Medulla oblongata (tissue), 1 donor: Measurements from ENCODE around the gene PHOSPHO2.
A peak's percentile ranks its signal among the peaks of the same experiment; 100 is the strongest.

Experiments used
- DNase-seq: peaks from one replicate; pipeline ENCODE4 v3.0.0-alpha.2; 2015; ENCODE audit errors: extremely low spot score

PHOSPHO2 gene

DNA sequence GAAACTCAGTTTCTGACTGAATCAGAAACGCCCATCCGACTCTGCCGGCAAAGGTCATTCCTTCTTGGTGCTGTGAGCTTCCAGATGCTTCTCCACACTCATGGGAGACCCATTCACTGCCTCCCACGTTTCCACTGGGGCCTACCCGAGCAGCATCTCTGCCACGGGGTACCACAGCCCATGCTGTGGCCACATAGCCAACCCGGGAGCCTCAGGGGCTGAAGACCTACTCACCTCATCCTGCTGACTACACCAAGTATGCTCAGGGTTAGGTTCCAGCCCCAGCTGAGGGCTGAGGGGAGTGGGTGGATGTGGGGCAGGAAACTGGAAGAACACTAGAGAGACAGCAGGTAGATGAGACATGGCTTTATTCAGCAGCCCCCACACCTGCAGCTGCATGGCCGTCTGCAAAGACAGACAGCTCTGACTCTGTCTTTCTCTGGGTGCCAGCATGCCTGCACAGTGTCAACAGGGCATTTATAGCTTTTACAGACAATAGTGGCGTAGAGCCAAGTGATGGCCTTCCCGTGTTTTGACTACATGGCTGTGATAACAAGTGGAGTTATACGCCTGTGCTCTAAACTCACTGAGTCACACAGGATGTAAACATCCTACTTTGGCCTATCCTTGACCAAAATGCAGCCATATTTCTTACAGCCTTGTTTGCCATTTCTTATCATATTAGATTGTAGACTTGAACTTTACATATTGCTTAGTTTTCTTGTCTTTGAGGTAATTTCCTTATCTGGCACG lies 22.8 kb downstream of the PHOSPHO2 start:
- DNase-seq = peak; percentile 39

DNA sequence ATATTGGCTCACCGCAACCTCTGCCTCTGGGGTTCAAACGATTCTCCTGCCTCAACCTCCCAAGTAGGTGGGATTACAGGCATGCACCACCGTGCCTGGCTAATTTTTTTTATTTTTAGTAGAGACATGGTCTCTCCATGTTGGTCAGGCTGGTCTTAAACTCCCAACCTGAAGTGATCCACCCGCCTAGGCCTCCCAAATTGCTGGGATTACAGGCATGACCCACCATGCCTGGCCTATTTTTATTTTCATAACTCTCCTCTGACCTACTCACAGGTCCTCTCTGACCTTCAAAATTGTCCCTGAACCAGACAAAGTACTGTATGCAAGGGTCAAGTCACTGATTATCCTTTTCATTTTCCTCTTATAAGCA lies 23.4 kb downstream of the PHOSPHO2 start:
- no peak for DNase-seq

DNA sequence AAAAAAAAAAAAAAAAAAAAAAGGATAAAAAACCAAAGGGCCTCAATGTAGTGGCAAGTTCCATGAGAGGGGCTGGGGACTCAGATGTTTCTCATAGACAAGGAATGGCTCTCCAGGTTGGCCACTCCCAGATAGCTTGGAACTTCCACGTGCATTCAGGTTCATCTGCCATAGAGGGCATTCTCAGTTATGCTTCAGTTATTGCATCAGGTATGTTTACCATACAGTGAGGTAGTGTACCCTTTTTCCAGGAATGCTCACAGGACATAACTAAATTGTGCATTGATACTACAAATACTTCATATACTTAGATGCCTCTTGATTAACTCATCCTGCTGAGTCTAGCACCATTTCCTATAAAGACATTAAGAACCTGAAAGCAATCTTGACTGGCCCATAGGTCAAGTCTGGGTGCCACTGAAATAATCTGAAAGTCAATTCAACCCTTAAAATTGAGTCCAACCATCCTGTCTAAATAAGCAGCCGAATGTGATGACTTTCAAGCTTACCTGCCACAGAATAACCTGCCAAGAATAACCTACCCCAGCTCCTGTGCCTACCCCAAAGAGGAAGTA lies 24.7 kb downstream of the PHOSPHO2 start:
- DNase-seq = no peak

DNA sequence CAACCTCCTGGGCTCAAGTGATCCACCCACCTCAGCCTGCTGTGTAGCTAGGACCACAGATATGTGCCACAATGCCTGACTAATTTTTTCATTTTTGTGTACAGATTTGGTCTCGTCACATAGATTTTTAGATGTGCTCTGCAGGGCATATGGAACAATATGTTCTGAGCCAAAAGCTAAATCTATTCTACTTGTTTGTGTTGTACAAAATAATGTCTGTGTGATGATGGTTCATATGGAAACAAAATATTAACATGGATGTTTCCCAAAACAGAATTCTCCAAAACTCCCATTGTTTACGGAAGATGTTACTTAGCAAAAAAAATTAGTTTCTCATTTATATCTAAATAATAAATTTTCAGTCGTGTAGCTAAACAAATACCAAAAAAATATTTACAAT lies 26.7 kb downstream of the PHOSPHO2 start:
- no peak for DNase-seq

DNA sequence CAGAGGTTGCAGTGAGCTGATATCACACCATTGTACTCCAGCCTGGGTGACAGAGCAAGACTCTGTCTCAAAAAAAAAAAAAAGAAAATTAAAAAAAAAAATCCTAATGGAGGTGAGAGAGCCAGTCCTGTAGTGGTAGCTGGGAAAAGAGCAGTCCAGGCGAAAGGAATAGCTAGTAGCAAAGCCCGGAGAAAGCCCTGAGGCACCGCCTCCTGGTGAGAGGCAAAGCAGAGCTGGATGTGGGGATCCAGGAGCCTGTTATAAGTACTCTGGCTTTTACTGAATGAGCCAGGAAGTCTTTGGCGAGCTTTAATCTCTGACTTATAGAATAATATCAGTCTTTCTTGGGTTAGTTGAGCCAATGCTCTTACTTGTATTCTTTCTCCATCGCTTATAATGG lies 32.8 kb downstream of the PHOSPHO2 start:
- no peak for DNase-seq

DNA sequence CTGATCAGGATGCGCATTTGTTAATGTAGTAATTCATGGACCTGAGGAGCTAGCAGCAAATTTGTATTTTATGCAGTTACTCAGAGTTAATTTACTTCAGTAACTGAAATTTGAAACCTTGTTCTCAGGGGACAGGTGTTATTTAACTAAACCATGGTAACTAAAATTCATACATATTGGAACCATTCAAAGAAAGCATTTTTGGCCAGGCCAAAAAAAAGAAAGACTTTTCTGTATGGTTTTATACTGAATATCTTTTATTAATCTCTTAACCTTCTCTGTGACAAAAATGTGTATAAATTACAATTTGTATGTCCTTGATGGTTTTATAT lies 35.0 kb downstream of the PHOSPHO2 start:
- no peak for DNase-seq

DNA sequence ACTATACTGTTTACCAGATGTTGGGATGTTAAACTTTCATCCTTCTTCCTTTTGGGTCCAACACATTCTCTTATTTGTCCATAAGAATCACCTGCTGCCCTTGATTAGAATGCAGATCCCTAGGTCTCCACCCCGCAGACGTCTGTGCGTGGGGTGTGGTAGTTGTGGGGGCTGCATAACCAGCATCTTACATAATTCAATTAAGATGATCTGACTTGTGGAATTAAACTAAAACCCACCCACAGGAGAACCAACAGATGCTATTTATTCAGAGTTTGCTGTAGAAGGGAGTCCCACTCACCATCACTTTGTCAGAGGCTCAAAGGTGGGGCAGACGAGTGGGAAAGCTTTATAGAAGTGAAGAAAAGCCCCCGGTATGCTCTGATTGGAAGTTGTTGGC lies 37.8 kb downstream of the PHOSPHO2 start:
- no peak for DNase-seq

DNA sequence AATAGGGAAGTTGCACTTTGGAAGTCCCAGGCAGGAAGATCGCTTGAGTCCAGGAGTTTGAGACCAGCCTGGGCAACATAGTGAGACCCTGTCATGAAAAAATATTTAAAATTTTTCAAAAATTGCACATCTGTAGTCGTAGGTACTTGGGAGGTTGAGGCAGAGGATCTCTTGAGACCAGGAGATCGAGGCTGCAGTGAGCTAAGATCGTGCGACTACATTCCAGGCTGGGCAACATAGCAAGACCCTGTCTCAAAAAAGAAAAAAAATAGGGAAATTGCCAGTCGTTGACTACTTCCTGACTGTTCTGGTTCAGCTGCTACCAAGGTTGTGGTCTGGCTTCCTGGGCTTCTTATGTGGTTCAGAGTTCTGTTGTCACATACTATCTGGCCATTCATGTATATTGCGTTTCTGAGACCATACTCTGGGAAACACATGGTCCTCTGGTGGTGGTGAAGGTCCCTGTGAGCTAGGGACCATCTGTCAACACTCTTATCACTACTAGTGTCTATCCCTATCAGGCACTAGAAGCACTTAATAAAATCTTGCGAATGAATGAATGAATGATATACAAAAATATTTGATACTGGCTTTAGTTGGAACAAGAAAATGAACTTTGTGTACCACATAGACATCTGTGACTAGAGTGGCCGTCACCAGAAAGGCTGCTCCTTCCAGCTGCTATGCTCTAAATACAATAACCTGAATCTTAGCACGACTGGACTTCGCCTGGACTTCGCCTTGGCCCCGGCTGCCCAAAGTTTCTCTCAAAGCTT lies 38.5 kb downstream of the PHOSPHO2 start:
- DNase-seq = no peak

DNA sequence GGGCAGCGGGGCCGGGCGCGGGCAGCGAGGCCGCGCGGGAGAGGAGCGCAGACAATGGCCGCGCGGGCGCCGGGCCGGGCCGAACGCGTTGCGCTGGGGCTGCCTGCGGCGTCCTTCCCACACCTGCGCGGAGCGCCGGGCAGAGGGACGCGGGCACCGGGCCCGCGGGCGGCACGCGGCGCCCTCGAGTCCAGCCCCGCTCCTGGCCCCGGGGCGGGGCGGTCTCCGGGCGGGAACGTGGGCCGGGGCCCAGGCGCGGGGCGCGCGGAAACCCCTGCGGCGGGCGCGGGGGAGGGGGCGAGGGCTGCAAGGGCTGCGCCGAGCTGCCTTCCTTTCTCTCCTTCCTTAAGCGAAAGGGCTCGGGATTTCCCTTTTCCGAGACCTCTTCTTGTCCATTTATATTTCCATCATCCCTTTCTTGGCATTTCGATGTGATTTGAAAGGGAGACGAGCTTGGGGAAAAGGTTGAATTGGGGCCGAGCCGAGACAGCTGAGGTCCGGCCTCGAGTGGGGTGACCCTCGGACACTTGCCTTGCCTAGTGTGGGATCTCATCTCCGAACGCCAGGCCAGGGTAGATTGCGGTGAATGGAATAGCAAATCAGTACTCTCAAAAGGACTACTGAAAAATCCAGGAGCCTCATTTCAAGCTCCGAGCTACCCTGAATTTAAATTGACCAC lies 40.0 kb downstream of the PHOSPHO2 start:
- peak; percentile 21 for DNase-seq

DNA sequence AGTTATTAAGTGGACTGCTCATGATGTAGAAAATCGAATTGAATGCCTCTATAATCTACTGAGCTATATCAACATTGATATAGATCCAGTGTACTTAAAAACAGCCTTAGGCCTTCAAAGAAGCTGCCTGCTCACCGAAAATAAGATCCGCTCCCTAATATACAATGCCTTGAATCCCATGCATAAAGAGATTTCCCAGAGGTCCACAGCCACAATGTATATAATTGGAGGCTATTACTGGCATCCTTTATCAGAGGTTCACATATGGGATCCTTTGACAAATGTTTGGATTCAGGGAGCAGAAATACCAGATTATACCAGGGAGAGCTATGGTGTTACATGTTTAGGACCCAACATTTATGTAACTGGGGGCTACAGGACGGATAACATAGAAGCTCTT lies 41.4 kb downstream of the PHOSPHO2 start:
- DNase-seq = no peak

DNA sequence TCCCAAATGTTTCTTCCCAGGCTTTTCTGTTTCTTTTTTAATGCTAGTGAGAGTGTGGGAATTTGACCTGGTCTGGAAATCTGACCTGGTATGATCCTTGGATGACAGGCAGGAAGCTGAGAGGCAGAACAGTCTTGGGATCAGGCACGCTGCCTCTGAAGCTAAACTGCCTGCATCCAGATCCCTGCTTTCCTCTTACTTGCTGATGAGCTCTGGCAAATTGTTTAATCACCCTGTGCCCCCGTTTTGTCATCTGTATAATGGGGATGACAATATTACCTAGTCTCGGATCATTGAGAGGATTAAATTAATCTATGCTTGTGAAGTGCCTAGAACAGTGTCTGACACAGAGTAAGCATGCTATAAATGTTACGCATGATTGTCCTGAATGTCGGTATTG lies 42.6 kb downstream of the PHOSPHO2 start:
- DNase-seq = no peak

DNA sequence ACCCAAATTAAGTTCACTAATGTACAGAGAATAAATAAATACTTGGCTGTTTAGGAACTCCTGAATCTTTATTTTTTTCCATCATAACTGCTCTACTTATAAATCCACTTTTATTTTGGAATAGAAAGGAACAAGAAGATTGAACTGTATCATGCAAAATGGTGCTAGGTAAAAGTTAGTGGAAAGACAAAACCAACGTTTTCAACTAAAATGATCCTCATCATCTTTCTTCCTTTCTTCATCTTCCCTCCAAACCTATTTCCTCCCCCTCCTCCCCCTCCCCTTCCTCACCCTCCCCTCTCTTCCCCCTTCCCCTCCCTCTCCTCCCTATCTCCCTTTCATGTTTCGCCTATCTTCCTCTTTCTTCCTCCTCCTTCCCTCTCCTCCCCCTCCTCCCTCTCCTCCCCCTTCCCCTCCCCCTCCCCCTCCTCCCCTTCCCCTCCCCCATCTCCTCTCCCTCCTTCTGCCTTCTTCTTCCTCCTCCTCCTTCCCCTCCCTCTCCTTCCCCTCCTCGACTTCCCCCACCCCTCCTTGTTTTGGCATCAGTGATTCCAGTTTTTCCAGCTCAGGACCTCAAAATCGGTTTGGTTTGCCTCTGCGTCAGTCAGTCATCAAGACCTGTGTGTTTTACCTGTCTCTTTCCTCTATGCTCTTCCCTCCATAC lies 44.4 kb downstream of the PHOSPHO2 start:
- no peak for DNase-seq

DNA sequence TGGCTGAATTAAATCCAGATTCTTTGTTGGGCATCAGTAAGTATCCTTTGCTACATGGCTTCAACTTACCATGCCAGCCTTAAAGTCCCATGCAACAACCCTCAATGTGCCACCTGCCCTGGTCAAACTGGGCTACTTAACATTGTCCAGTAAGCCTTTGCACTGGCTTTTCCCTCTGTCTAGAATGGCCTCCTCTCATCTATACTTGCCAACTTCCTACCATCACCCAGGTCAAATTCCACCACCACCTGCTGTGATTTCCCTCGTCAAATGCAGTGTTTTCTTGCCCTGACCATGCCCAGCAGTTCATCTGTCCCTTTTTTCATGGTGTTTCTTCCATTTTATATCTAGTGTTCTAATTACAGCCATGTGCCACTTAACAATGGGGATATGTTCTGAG lies 45.1 kb downstream of the PHOSPHO2 start:
- no peak for DNase-seq

DNA sequence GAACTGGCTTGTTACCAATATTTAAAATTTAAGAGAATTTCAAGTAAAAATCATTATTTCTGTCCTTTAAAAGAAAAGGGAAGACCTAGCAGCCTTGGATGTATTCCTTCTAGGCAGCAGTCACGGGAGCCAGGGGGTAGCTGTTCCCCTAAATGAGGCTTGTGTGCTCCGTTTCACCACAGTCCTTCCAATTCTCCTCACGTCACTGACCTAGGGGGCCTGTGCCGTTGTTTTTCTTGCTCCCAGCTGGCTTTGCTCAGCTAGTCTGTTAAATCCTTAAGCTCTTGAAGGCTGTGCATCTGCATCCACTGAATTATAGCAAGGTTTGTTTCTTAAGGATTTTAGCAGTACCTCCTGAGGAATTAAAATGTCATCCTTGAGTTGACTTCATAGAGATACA lies 49.3 kb downstream of the PHOSPHO2 start:
- DNase-seq = peak; percentile 69

DNA sequence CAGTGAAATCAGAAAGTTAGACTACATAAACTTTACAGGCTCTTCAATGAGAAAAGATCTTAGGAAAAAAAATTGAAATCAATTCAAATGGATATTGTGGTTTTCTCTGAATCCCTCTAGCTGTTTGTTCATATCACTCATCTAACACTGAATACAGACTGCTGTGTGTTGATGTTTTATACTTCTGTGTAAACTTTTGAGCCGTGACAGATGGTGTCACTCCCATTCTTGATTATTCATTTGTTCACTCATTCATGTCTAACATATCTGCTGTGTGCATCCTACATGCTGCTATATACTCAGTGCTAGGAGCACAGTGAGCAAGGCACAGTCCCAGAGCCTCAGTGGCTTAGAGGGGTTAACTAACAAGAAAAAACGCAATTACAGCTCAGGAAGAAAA lies 52.0 kb downstream of the PHOSPHO2 start:
- no peak for DNase-seq

DNA sequence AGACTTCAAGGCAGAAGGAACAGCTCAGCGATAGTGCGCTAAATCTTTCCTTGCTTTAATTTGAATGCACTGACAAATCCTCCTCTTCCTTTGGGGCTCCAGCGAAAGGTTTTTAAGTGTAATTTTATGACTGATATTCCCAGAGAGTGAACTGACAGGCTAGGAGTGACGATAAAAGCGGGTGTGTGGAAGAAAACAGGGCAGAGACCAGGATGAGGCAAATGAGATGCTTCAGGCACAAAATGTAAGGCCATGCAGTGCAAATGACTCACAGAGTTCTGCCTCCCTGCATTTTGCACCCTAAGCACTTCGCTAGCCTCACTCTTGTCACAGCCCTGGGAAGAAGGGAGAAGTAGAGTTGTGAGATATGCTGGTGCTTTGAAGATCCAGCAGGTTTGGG lies 54.0 kb downstream of the PHOSPHO2 start:
- DNase-seq = no peak
